Lower leg skin (tissue), 3 donors: Measurements from ENCODE around the gene ARRDC4.

Experiments
- CTCF ChIP-seq, 3 donors: fragments of 450-650 bp; IDR thresholded peaks; one replicate each; pipeline ENCODE4 v1.5.1; 2016; ENCODE audit warnings: antibody characterized with exemption in 3 of 3, mild to moderate bottlenecking in 3 of 3, moderate library complexity in 2 of 3
- POLR2A ChIP-seq, 2 donors: fragments of 450-650 bp; IDR thresholded peaks; one replicate each; pipeline ENCODE4 v1.6.1; 2016 to 2017; ENCODE audit warnings: antibody characterized with exemption in 2 of 2, mild to moderate bottlenecking in 1 of 2, moderate library complexity in 1 of 2

DNA sequence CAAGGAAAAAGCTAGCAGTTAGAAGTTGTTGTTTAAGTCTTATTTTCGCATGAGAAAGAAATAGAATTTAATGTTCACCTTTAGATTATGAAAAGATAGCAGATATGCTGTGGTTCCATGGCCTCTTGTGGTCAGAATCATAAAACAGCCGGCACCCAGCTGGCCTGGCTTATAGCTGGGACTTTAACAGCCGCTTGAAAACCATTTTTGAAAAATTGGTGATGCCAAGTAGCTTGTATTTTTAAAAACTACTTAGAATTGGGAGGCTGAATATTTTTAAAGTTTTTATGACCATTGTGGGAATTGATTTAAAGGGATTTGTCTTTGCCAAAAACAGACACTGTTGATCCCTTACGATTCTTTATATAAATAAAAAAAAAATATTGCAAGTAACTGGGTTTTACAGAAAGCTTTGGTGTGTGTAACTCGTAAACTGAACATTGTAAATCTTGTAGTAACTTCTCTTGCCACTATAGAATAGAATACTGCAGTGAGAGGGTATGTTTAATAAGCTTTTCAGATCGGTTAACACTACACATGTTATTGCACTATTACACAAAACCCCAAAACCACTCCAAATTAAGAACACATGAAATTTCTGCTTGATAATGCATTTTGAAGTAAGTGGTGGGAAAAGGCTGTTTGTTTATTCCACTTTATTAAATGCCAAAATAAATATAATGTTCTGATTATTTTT, 6.6 kb downstream of the ARRDC4 start:
- TF ChIP-seq CTCF (IDR thresholded peaks at IDR 0.05) (no peak), POLR2A (IDR thresholded peaks at IDR 0.05) (no peak)
